Measurements from ENCODE around the gene ME2.
"Not testable (repeated sequence)": the region's sequence is repeated elsewhere in the genome, so short reads cannot be mapped to it uniquely, and the experiment has no call there.

ME2 gene

DNA sequence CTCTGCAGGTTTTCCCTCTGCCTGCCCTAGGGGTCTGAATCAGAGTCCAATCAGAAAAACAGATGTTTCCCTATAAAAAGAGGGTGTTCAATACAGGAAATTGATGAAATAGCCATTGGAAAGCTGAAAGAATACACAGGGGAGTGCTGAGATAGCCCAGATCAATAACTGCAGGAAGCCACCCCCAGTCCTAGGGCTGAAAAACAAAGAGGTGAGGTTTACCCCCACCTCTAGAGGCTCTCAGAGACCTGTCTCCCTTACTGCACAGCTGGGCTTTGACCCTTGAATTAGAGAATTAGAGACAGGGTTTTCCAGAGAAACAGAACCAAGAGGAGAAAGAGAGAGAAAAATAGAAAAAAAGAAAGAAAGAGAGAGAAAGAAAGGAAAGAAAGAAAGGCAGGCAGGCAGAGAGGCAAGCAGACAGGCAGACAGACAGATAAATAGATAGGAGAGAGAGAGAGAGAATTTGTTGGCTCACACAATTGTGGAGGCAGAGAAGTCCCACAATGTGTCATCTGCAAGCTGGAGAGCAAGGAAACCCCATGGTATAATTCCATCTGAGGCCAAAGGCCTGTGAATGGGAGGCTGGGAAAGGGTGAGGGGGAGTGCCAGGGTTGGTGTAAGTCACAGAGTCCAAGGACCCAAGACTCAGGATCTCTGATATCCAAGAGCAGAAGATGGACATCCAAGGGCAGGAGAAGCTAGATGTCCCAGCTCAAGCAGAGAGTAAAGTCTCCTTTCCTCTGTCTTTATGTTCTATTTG lies 18.9 kb upstream of the ME2 start:
- in situ Hi-C loops (cut with HindIII; ENCODE audit: low sequenced_read_pairs): no loop called here

DNA sequence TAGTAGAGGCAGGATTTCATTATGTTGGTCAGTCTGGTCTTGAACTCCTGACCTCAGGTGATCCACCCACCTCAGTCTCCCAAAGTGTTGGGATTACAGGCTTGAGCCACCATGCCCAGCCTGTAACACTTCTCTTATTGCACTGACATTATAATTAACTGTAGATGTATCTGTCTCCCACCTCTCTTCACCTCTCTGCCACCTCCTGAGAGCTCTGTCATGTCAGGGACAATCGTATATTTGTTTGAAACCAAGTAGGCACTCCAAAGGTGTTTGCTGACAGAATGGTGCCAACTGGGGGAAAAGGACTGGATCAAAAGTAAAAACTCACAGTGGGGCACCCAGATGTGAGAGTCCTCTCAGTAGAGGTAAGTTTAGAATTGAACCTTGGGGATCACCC lies 17.3 kb upstream of the ME2 start:
- in situ Hi-C loops (cut with HindIII; ENCODE audit: low sequenced_read_pairs): no loop called here

GRCh38 chr18:50862401-50862800 lies 16.5 kb upstream of the ME2 start:
- in situ Hi-C loops (cut with HindIII; ENCODE audit: low sequenced_read_pairs): no loop called here

DNA sequence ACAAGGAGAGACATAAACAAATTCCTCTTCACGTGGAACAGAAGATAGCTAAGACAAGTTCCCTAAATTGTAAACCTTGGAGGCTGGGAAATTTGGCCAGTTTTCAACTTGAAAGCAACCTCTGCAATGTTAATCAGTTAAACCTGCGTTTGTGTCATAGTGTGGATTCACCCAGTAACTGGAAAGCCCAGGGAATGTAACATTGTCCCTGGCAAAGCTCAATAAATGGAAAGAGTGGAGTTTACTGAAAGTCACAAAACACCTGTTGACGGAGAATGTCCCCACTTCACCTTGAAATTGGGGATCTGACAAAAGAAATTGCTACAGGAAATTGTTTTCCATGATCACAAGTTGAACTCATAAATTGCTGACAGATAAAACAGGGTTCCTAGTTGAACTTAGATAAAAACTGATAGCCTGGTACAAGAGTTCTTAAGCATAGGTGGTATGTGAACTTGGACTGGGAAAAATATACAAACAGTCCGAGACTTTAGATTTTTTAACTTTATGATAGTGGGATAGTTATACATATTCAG lies 15.0 kb upstream of the ME2 start:
- in situ Hi-C loops (cut with HindIII; ENCODE audit: low sequenced_read_pairs): no loop called here

- in situ Hi-C loops (cut with HindIII; ENCODE audit: low sequenced_read_pairs): no loop called here
Observed at GRCh38 chr18:50866765-50867164, 12.2 kb upstream of the ME2 start.

DNA sequence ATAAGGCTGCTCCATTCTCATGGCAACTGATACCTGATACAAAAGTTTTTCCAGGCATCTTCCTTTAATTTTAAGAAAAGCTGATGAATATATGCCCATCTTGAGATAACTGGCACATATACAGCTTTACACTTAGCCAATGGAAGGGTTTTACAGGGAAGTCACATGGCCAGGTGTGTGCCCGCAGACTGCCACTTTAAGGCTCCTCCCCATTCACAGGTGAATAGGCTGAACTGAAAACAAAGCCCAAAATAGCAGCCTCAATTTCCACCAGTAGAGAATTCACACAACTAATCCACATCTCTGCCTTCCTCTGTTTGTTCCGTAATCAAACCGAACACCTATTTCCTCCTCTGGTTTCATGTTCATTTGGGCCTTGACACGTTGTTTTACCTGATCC lies 9.8 kb upstream of the ME2 start:
- in situ Hi-C loops (cut with HindIII; ENCODE audit: low sequenced_read_pairs): no loop called here

- in situ Hi-C loops (cut with HindIII; ENCODE audit: low sequenced_read_pairs): no loop called here
Observed at GRCh38 chr18:50870138-50870845, 8.6 kb upstream of the ME2 start.

DNA sequence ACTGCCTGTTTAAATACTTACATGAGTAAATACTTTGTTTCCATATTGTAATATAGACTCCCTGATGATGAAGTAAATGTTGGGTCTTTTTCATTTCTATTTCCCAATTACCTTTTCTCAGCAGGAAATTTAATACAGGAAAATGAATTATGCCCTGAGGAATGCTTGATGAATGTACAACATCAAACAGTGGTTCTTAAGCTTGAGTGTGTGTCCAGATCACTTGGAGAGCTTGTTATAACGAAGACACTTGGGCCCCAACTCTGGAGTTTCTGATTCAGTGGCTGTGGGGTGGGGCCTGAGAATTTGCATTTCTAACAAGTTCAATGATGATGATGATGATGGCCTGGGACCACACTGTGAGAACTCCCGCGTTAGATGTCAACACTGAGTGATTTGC lies 7.1 kb upstream of the ME2 start:
- in situ Hi-C loops (cut with HindIII; ENCODE audit: low sequenced_read_pairs): no loop called here

- in situ Hi-C loops (cut with HindIII; ENCODE audit: low sequenced_read_pairs): no loop called here
Observed at GRCh38 chr18:50875966-50876536, 2.9 kb upstream of the ME2 start.

DNA sequence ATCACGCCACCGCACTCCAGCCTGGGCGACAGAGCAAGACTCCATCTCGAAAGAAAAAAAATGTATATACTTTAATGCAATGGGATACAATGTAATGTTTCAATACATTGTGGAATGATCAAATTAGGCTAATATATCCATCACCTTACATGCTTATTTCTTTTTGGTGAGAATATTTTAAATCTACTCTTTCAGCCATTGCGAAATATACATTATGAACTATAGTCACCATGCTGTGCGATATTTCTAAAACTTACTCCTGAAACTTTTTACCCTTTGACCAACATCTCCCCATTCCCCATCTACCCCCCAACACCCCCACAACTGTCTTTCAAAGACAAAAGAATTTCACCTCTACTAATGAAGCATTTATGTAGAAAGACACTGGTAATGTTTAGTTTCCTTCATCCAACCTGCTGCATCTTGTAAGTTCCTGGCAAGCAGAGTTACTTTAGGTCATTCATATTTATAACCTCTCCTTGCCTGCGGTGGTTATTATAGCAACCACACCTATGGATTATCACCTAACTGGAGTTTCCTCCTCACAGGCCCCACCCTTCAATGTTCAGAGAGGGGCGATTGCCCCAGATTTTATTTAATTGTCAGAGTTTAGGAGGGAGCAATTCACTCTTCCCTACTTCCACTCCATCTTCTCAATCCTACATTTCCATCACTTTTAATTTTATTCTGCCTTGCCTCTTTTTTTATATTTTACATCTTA lies 1.2 kb upstream of the ME2 start:
- in situ Hi-C loops (cut with HindIII; ENCODE audit: low sequenced_read_pairs): no loop called here

DNA sequence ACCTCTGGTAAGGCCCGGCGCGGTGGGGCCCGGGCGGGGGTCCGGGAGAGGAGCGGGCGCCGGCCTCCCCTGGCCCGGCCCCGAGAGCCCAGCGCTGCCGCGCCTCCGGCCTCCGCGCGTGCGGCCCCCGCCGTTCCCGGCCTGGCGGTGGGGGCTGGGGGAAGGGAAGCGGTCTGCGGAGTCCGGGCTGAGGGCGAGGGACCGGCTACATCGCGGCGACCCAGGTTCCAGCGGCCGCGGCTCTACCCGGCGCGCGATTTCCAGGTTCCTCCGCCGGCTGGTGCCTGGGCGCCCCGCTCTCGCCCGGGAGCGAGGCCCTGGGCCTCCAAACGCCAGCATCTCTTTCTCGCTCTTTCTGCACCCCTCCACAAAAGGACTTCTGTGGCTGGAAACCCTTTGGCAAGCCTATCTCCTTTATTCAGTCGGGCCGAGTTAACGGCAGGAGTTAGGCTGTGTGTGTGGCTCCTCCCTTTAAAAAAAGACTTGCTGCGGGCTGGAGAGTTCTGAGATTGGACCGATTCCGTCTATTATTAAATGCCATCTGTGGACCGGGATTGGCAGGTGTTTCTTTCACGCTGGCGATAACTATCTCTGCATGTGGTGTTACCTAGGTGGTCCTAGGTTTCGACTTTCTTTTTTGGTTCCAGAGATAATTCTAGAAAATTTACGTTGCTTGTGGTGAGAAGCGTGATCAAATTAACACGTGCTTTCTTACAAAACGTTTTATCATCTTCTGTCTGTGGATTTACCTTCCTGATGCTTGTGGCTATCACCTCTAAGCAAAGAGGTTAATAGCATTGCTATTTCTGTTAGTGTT lies 592 bp downstream of the ME2 start:
- in situ Hi-C loops (cut with HindIII; ENCODE audit: low sequenced_read_pairs): no loop called here

DNA sequence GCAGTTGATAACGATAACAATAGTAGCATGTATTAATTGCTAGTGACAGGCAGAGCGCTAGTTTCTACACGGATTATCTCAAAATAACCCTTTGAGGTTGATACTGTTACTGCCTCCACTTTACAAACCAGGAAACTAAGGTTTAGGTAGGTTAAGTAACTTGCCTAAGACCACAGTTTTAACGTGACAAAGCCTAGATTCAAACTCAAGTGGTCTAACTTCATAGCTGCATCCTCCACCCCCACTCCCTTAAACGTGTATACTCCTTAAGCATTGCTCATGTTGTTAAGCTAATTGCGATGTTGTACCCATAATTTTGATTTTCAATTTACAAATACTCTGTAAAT lies 1.2 kb downstream of the ME2 start:
- in situ Hi-C loops (cut with HindIII; ENCODE audit: low sequenced_read_pairs): no loop called here

- in situ Hi-C loops (cut with HindIII; ENCODE audit: low sequenced_read_pairs): not testable (repeated sequence)
Observed at GRCh38 chr18:50880944-50881343, 2.0 kb downstream of the ME2 start.

DNA sequence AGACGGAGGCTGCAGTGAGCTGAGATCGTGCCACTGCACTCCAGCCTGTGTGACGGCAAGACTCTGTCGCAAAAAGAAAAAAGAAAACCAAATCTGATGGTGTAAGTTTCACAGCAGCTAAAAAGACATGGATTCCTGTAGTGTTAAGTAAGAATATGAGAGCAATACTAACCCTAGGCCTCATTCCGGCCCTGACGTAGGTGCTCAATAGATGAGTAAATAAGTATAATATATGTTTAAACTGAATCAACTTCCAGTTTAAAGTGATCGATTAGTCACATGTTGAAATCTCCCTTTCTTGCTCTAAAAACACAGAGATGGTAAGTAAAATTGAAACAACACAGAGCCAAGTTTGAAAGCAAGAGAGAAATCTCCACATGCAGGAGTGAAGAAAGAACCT lies 8.0 kb downstream of the ME2 start:
- in situ Hi-C loops (cut with HindIII; ENCODE audit: low sequenced_read_pairs): no loop called here

- in situ Hi-C loops (cut with HindIII; ENCODE audit: low sequenced_read_pairs): no loop called here
Observed at GRCh38 chr18:50895350-50896045, 16.6 kb downstream of the ME2 start.

GRCh38 chr18:50896093-50896492 lies 17.2 kb downstream of the ME2 start:
- in situ Hi-C loops (cut with HindIII; ENCODE audit: low sequenced_read_pairs): no loop called here

DNA sequence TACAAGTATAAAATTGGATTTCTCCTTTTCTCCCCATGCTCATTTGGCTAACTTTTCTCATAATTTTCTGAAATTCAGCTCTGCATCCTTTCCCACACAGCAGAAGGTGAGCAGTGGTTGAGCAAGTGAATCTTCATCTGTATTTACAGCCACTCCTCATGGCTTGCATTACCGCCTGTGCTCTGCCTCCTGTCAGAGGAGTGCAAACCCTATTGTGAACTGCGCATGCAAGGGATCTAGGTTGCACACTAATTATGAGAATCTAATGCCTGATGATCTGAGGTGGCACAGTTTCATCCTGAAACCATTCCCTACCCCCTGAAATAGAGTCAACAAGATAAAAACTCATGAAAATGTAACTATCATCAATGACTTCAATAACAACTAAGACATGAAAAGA lies 20.0 kb downstream of the ME2 start:
- in situ Hi-C loops (cut with HindIII; ENCODE audit: low sequenced_read_pairs): no loop called here

GRCh38 chr18:50902797-50903196 lies 23.9 kb downstream of the ME2 start:
- in situ Hi-C loops (cut with HindIII; ENCODE audit: low sequenced_read_pairs): no loop called here

DNA sequence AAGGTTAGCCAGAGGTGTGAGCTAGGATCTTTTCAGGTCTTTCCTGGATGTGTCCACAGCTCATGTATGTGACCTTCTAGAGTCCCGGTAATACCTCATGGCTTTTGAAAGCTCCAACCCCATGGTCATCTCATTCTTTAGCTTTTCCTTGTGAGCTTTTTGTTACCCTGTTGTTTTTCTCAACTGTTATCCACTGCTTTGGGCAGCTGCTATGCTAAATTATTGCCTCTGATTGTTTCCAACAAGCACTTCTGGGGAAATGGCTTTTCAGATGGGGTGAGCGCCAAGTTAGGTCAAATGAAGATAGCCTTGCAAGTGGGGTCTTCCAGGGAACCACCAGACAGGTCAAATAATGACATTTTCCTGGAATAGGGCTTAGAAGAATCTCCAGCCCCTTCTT lies 27.9 kb downstream of the ME2 start:
- in situ Hi-C loops (cut with HindIII; ENCODE audit: low sequenced_read_pairs): no loop called here

DNA sequence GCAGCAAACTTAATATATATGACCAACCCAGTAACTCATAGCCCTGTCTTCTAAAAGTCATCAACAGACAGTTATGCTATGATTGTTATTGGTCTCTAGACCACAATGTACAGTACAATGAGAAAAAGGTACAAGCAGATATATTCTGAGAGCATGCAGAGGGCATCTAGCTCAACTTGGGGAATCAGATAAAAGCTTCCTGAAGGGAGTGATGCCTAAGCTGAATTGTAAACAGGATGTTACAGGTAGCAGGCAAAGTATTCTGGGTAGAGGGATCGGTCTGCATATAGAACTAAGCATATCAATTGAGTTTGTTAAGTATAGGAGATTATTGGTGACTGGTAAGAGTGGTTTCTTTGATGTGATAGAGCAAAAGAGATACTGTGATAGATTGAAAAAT lies 30.3 kb downstream of the ME2 start:
- in situ Hi-C loops (cut with HindIII; ENCODE audit: low sequenced_read_pairs): no loop called here
